Skeletal muscle tissue (tissue), 4 donors: ENCODE results near the gene ARFRP1. TPM values are rescaled to one million over a fixed set of nuclear protein-coding genes. Genes with fewer than 3 reads are reported as not detected.

Experiments used
- H3K27ac ChIP-seq: one replicate; pipeline ENCODE4 v1.7.0; 2013; ENCODE audit warnings: mild to moderate bottlenecking, low read depth, low read length, inconsistent platforms
- H3K27me3 ChIP-seq, 3 donors: one replicate each; pipeline ENCODE4 v1.7.0; 2013; ENCODE audit warnings: low read length in 3 of 3; ENCODE audit not compliant: control insufficient read depth in 3 of 3, insufficient read depth in 3 of 3
- H3K36me3 ChIP-seq, 3 donors: one replicate each; pipeline ENCODE4 v1.7.0; 2013; ENCODE audit warnings: low read length in 3 of 3; ENCODE audit not compliant: control insufficient read depth in 3 of 3, insufficient read depth in 3 of 3
- H3K4me1 ChIP-seq, 3 donors: one replicate each; pipeline ENCODE4 v1.7.0; 2013; ENCODE audit warnings: low read length in 3 of 3, mild to moderate bottlenecking in 3 of 3; ENCODE audit not compliant: control insufficient read depth in 3 of 3, insufficient read depth in 3 of 3
- H3K4me3 ChIP-seq, 3 donors: one replicate each; pipeline ENCODE4 v1.7.0; 2013; ENCODE audit warnings: low read length in 3 of 3
- H3K9ac ChIP-seq, 3 donors: one replicate each; pipeline ENCODE4 v1.7.0; 2013; ENCODE audit warnings: low read length in 3 of 3, mild to moderate bottlenecking in 3 of 3, moderate library complexity in 2 of 3, low read depth in 1 of 3
- H3K9me3 ChIP-seq, 3 donors: one replicate each; pipeline ENCODE4 v1.7.0; 2013; ENCODE audit warnings: low read length in 3 of 3; ENCODE audit not compliant: control insufficient read depth in 3 of 3
- total RNA-seq: library from RNA; depleted of rRNA; stranded (reverse); fragments of >200 nt; gene quantifications from one replicate; pipeline ENCODE4 v1.2.3, GENCODE V29; 2014
- donor health status: Osteomylitis.

The ARFRP1 gene
- total RNA-seq, 1 donor from 2014 or later, result 13.0 TPM

DNA sequence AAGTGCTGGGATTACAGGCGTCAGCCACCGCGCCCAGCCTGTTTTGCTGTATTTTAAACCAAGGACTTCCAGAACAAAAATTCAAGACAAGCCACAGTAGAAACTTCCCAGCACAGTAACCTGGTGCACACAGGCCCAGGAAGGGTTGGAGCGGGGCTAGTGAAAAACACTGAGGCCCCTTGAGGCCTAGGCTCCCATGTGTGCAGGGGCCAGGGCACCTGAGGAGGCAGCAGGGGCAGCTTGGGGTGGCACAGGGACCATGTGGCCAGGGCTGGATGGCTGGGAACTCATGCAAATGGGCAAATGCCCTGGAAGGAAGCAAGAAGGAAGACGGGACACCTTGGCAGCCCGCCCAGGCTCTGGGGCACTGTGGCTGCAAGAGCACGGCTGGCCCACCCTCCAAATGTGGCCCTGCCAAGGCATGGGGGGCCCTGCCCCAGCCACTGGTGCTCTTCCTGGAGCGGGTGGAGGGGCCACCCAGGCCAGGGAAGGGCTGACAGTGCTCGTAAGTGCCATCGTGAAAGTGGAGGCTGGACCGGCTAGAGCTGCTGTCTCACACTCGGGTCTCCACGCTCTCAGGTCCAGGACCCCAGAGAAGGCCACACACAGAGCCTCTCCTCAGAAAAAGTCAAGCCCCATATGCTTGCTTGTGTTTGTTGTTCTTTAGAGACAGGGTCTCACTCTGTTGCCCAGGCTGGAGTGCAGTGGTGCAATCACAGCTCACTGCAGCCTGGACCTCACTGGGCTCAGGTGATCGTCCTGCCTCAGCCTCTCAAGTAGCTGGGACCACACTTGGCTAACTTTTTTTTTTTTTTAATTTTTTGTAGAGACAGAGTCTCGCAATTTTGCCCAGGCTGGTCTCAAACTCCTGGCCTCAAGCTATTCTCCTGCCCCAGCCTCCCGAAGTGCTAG lies 42.1 kb upstream of the ARFRP1 start:
- Histone ChIP-seq H3K36me3 (peaks cover 0 to 2% (median 2%) of the 10 kb centered on the region in 3 donors), H3K27ac (no peak overlapping the region), H3K4me3 (no peak overlapping the region), H3K4me1 (no peaks in the 10 kb centered on the region), H3K9ac (no peak overlapping the region), H3K9me3 (no peaks in the 10 kb centered on the region), H3K27me3 (no peaks in the 10 kb centered on the region)

DNA sequence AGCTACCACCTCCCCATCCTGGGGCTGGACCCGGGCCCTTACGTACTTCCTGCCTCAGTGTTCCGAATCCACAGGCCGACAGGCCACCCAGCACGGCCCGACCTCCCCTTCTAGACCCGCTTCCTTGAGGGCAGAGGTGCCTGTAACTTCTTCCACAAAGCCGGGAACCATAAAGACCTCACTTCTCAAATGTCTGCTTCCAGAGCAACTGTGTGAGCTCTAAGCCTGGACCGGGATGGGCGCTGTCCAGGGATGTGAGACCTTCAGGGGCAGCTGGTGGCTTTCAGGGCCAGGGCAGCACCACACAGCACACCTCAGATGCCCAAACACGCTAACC lies 41.1 kb upstream of the ARFRP1 start:
- H3K4me1 ChIP-seq, result no peaks in the 10 kb centered on the region
- H3K9ac ChIP-seq, result no peak overlapping the region
- H3K27me3 ChIP-seq, result no peaks in the 10 kb centered on the region
- H3K27ac ChIP-seq, result no peak overlapping the region
- peaks cover 0 to 4% (median 2%) of the 10 kb centered on the region in 3 donors for H3K36me3 ChIP-seq
- no peak overlapping the region for H3K4me3 ChIP-seq
- no peaks in the 10 kb centered on the region for H3K9me3 ChIP-seq

DNA sequence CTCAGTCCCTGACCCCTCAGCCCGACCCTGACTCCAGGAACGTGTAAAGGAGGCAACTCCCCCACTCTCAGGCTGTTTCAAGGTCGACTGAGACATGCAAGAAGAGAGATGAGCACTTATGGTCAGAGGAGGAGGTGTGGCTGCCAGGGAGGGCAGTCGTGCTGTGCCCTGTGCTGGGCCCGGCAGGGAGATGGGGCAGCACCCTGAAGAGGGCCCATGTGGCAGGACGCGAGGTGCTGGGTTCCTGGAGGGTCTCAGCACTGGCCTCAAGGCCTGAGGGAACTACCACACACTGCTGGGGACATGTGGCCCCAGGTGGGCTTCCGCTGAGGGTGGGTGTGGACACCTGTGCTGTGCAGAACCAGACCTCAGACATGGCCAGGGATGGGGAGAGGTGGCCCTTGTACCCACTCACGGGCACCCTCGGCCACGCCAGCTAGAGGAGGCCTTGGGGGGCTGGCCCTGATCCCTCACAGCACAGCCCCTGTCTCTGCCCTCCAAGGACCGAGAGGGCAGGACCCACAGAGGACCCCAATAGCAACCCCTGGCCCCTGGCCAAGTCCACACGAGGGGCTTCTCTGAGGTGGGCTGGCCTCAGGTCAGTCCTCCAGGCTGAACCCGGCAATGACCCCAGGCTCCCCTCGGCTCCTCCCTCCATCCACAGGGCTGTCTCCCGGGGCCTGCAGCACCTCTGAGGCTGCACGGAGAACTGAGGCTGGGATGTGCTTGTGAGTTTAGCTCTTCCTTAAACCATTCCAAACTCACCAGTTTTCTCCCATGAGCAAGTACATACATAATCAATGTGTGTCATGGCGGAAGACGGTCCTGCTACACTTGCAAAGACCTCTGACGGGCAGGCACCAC lies 40.5 kb upstream of the ARFRP1 start:
- H3K36me3 ChIP-seq, result peaks cover 3 to 8% (median 5%) of the 10 kb centered on the region in 3 donors
- no peaks in the 10 kb centered on the region for H3K27me3 ChIP-seq
- H3K27ac ChIP-seq, result no peak overlapping the region
- no peak overlapping the region for H3K9ac ChIP-seq
- H3K4me3 ChIP-seq, result no peak overlapping the region
- H3K9me3 ChIP-seq, result no peaks in the 10 kb centered on the region
- H3K4me1 ChIP-seq, result no peaks in the 10 kb centered on the region

DNA sequence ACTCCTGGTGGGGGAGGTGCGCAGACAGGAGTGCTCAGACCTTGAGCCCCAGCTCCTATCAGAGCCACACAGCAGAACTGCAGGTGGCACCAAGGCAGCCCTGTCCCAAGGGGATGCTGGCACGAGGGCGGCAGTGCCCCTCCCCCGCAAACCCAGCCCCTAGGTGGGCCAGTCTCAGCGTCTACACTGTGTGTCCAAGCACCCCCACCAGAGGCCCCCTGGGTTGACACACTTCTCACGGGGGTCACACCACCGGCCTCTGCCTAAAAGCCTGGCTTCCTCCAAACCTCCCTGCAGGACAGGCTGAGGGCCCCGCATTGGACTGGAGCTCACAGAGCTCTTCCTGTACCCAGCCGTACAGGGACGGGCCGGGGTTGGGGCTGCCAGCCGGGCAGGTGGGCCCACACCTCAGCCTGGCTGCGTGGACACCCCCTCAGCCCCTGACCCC lies 39.9 kb upstream of the ARFRP1 start:
- Histone ChIP-seq H3K4me3 (no peak overlapping the region), H3K36me3 (peaks cover 7 to 11% (median 7%) of the 10 kb centered on the region in 3 donors), H3K4me1 (peaks cover 0 to 1% (median 0%) of the 10 kb centered on the region in 3 donors), H3K27me3 (no peaks in the 10 kb centered on the region), H3K9ac (no peak overlapping the region), H3K27ac (no peak overlapping the region), H3K9me3 (no peaks in the 10 kb centered on the region)

DNA sequence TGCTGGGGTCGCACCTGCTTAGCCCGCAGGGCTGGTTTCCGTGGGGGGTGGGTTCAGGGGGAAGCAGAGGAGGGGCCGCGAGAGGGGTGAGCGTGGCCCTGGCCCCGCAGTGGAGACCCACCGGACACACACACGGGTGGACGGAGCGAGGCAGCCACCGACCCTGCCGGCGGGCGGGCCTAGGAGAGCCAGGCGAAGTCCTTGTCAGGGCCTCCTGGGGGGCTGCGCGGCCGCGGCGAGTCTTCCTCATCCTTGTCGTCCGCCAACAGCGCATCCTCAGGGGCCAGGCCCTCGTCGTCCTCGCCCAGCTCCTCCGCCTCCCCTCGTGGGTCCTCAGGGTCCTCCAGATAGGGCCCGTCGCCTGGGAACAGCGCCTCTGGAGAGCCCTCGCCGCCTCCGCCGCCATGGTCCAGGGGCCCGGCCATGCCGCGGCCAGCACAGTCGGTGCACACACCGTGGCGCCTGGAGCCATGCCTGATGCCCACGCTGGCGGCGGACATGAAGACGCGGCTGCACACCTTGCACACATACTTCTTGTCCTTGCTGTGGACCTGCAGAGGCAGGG lies 39.1 kb upstream of the ARFRP1 start:
- Histone ChIP-seq H3K4me1 (peaks cover 1 to 4% (median 4%) of the 10 kb centered on the region in 3 donors), H3K27ac (no peak overlapping the region), H3K36me3 (peaks cover 8 to 13% (median 9%) of the 10 kb centered on the region in 3 donors), H3K4me3 (no peak overlapping the region), H3K9me3 (no peaks in the 10 kb centered on the region), H3K27me3 (no peaks in the 10 kb centered on the region), H3K9ac (no peak overlapping the region)

DNA sequence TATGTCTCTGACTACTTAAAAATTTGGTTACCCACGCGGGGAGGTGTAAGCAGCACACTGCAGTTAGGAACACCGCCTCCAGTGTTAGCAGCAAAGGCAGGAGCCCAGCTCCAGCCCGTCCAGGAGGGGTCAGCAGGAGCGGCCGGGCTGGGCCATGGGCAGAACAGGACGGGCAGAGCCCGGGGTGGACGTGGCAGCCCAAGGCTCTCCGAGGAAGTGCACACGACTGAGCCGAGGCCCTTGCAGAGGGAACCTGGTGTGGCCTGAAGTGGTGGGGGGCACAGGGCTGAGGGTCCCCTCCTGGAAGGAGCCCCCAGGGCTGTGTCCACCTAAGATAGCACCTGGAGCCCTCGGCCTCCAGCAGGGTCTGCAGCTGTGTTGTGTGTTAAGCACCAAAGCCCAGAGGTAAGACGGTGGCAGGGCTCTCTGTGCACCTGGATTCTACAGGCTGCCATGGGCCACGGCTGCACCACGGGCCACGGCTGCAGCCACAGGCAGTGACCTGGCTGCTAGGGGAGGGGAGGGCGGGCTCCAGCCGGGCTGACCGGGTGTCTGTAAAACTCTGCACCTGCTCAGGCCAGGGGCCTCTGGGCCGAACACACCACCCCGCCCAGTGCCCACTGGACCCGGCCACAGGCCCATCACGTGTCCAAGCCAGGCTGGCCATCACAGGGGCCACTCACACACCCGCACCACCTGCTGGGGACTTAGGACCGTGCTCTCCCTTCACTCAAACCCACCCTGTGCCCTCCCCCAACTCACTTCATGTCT lies 38.4 kb upstream of the ARFRP1 start:
- Histone ChIP-seq H3K9ac (no peak overlapping the region), H3K27me3 (no peaks in the 10 kb centered on the region), H3K36me3 (peaks cover 8 to 15% (median 9%) of the 10 kb centered on the region in 3 donors), H3K9me3 (no peaks in the 10 kb centered on the region), H3K27ac (no peak overlapping the region), H3K4me3 (no peak overlapping the region), H3K4me1 (peaks cover 8 to 11% (median 11%) of the 10 kb centered on the region in 3 donors)

DNA sequence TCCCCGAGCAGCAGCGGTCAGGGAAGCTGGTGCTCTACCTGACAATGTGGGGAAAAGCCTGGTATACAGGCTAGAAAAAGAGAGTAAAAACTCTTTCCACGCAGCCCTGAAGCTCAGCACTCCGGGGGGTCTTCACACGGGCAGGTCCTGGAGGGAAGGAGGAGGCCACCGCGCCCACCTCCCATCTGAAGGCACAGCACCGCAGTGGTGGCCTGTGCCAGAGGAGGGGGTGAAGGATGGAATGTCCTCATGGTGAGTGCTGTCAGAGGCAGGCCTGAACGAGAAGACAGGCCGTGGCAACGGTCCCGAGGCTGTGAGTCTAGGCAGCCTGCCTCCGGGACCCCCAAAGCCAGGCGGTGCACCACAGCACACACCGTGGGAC lies 37.6 kb upstream of the ARFRP1 start:
- H3K36me3 ChIP-seq, result peaks cover 8 to 15% (median 9%) of the 10 kb centered on the region in 3 donors

DNA sequence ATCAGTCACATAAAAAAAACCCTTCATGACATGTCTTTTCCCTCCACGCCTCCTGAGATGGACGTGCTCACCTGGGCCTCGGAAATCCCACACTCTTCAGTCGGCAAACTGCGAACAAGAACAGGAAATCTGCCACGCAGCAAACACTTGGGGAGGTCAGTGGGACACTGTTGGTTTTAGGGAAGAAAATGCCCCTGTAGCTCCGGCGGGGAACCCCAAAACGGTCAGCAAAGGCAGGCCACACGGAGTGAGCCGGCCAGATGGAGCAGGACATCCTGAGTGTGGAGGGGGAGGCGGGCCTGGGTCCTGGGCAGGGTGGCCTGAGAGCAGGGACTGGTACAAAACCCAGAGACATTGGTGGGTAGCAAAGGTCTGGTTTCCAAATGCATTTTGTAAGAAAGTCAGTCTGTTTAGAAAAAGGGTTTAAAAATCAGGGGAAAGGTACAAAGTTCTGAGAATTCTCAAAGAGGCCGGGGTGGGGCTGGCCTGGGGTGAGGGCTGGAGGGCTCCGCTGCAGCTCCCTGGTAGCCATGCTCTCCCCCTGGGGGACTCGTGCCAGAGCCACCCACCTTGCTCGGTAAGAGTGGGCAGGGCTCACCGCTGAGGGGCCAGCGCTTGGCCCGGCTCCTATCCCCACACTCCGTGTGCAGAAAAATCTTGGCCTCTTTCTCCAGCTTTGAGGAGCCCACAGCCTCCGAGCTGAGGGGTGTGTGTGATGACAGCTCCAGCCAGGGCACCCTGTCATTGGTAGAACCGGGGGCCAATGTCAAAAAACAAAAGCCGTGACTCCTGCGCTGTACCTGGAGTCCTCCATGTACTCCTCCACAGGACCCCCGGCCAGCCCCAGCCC lies 37.0 kb upstream of the ARFRP1 start:
- no peaks in the 10 kb centered on the region for H3K27me3 ChIP-seq
- peaks cover 8 to 15% (median 9%) of the 10 kb centered on the region in 3 donors for H3K36me3 ChIP-seq
- H3K9ac ChIP-seq, result no peak overlapping the region
- H3K4me3 ChIP-seq, result no peak overlapping the region
- H3K27ac ChIP-seq, result no peak overlapping the region
- H3K4me1 ChIP-seq, result peaks cover 16 to 19% (median 18%) of the 10 kb centered on the region in 3 donors
- H3K9me3 ChIP-seq, result no peaks in the 10 kb centered on the region

More for the DNA sequence above, 37.6 kb upstream of the ARFRP1 start:
- H3K4me1 ChIP-seq, result peaks cover 15 to 18% (median 18%) of the 10 kb centered on the region in 3 donors
- no peak overlapping the region for H3K9ac ChIP-seq
- H3K27ac ChIP-seq, result no peak overlapping the region
- no peak overlapping the region for H3K4me3 ChIP-seq
- no peaks in the 10 kb centered on the region for H3K27me3 ChIP-seq
- no peaks in the 10 kb centered on the region for H3K9me3 ChIP-seq
